Stimulated activated naive CD8-positive, alpha-beta T cell treated with anti-CD3 and anti-CD28 coated beads, Interleukin-15, Interleukin-2, amounts not matched to agents 100 ng/mL and 50 ng/mL, for 24 hours (primary cell): Measurements from ENCODE around the gene SLC35E2B.
A peak's percentile ranks its signal among the peaks of the same experiment; 100 is the strongest.
"Not testable (repeated sequence)": the region's sequence is repeated elsewhere in the genome, so short reads cannot be mapped to it uniquely, and the experiment has no call there.

Experiments
- H3K27ac Mint-ChIP-seq: one replicate; pipeline ENCODE4 v1.8.0; 2021; ENCODE audit warnings: mild to moderate bottlenecking, mixed read lengths
- H3K27me3 Mint-ChIP-seq: one replicate; pipeline ENCODE4 v1.8.0; 2021; ENCODE audit warnings: mixed read lengths
- H3K36me3 Mint-ChIP-seq: one replicate; pipeline ENCODE4 v1.8.0; 2021; ENCODE audit warnings: low read depth, mixed read lengths
- H3K4me1 Mint-ChIP-seq: one replicate; pipeline ENCODE4 v1.8.0; 2021; ENCODE audit warnings: low read depth, mixed read lengths
- H3K4me3 Mint-ChIP-seq: one replicate; pipeline ENCODE4 v1.8.0; 2021; ENCODE audit warnings: mild to moderate bottlenecking, mixed read lengths
- H3K9me3 Mint-ChIP-seq: one replicate; pipeline ENCODE4 v1.8.0; 2021; ENCODE audit warnings: mixed read lengths

The SLC35E2B gene

GRCh38 chr1:1670866-1671265 is 21.7 kb downstream of the SLC35E2B start:
- H3K27ac Mint-ChIP-seq, result peak overlapping the region; percentile 18
- peaks cover 41% of the 10 kb centered on the region for H3K36me3 Mint-ChIP-seq
- no peaks in the 10 kb centered on the region for H3K9me3 Mint-ChIP-seq
- H3K27me3 Mint-ChIP-seq, result no peaks in the 10 kb centered on the region
- peaks cover 17% of the 10 kb centered on the region for H3K4me1 Mint-ChIP-seq
- H3K4me3 Mint-ChIP-seq, result no peak overlapping the region

GRCh38 chr1:1669468-1670440 is 22.8 kb downstream of the SLC35E2B start:
- H3K36me3 Mint-ChIP-seq, result peaks cover 49% of the 10 kb centered on the region
- H3K27me3 Mint-ChIP-seq, result no peaks in the 10 kb centered on the region
- H3K4me1 Mint-ChIP-seq, result peaks cover 12% of the 10 kb centered on the region
- H3K4me3 Mint-ChIP-seq, result no peak overlapping the region
- no peaks in the 10 kb centered on the region for H3K9me3 Mint-ChIP-seq
- H3K27ac Mint-ChIP-seq, result no peak overlapping the region

GRCh38 chr1:1666526-1666925 is 26.1 kb downstream of the SLC35E2B start:
- peaks cover 35% of the 10 kb centered on the region for H3K36me3 Mint-ChIP-seq
- H3K4me3 Mint-ChIP-seq, result no peak overlapping the region
- H3K4me1 Mint-ChIP-seq, result peaks cover 3% of the 10 kb centered on the region
- H3K27ac Mint-ChIP-seq, result no peak overlapping the region
- H3K9me3 Mint-ChIP-seq, result no peaks in the 10 kb centered on the region
- H3K27me3 Mint-ChIP-seq, result no peaks in the 10 kb centered on the region

- Mint-ChIP-seq H3K4me3 (no peak overlapping the region), H3K36me3 (peaks cover 31% of the 10 kb centered on the region), H3K4me1 (peaks cover 7% of the 10 kb centered on the region), H3K27ac (no peak overlapping the region), H3K9me3 (no peaks in the 10 kb centered on the region), H3K27me3 (no peaks in the 10 kb centered on the region)
These were observed 26.8 kb downstream of the SLC35E2B start for GRCh38 chr1:1665815-1666251.

GRCh38 chr1:1664941-1665814 is 27.4 kb downstream of the SLC35E2B start:
- peak overlapping the region; percentile 74 for H3K27ac Mint-ChIP-seq
- no peak overlapping the region for H3K4me3 Mint-ChIP-seq
- H3K27me3 Mint-ChIP-seq, result no peaks in the 10 kb centered on the region
- peaks cover 31% of the 10 kb centered on the region for H3K36me3 Mint-ChIP-seq
- peaks cover 7% of the 10 kb centered on the region for H3K4me1 Mint-ChIP-seq
- H3K9me3 Mint-ChIP-seq, result no peaks in the 10 kb centered on the region

GRCh38 chr1:1664318-1664717 is 28.3 kb downstream of the SLC35E2B start:
- H3K36me3 Mint-ChIP-seq, result peaks cover 31% of the 10 kb centered on the region
- H3K9me3 Mint-ChIP-seq, H3K4me3 Mint-ChIP-seq, H3K4me1 Mint-ChIP-seq, H3K27me3 Mint-ChIP-seq, H3K27ac Mint-ChIP-seq: not testable (repeated sequence)

DNA sequence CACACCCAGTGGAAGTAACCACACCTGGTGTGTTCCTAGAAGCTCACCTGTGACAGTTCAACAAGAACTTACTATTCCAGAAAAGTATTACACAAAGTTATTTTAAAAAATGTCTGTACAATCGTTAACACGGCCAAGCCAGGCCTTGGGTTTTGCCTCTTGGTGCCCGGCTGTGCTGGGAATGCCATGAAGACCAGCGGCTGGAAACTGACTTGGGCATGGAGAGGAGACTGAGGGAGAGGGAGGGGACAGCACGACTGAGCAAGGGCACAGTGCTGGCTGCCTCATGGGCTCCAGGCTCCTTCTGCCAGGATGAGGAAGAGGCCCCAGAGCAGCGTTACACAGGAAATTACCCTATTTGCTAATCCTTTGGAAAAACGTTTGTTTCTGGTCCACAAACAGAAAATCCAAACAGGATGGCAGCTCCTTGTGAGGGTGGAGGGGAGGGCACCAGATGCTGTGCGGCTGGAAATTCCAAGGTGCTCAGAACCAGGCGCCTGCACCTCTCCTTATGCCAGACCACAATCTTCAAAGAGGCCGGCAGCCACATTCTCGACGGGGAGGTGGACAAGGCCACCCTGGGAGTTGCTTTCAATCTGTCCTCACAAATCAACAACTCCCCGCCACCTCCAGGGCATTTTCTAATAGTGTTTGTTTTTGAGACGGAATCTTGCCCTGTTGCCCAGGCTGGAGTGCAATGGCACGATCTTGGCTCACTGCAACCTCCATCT is 29.6 kb downstream of the SLC35E2B start:
- H3K9me3 Mint-ChIP-seq, H3K27me3 Mint-ChIP-seq, H3K27ac Mint-ChIP-seq, H3K4me3 Mint-ChIP-seq: not testable (repeated sequence)
- Mint-ChIP-seq H3K36me3 (peaks cover 27% of the 10 kb centered on the region), H3K4me1 (peaks cover 14% of the 10 kb centered on the region)

GRCh38 chr1:1662392-1662791 is 30.2 kb downstream of the SLC35E2B start:
- H3K27me3 Mint-ChIP-seq, H3K9me3 Mint-ChIP-seq, H3K4me3 Mint-ChIP-seq, H3K27ac Mint-ChIP-seq: not testable (repeated sequence)
- Mint-ChIP-seq H3K36me3 (peaks cover 23% of the 10 kb centered on the region), H3K4me1 (peaks cover 14% of the 10 kb centered on the region)

DNA sequence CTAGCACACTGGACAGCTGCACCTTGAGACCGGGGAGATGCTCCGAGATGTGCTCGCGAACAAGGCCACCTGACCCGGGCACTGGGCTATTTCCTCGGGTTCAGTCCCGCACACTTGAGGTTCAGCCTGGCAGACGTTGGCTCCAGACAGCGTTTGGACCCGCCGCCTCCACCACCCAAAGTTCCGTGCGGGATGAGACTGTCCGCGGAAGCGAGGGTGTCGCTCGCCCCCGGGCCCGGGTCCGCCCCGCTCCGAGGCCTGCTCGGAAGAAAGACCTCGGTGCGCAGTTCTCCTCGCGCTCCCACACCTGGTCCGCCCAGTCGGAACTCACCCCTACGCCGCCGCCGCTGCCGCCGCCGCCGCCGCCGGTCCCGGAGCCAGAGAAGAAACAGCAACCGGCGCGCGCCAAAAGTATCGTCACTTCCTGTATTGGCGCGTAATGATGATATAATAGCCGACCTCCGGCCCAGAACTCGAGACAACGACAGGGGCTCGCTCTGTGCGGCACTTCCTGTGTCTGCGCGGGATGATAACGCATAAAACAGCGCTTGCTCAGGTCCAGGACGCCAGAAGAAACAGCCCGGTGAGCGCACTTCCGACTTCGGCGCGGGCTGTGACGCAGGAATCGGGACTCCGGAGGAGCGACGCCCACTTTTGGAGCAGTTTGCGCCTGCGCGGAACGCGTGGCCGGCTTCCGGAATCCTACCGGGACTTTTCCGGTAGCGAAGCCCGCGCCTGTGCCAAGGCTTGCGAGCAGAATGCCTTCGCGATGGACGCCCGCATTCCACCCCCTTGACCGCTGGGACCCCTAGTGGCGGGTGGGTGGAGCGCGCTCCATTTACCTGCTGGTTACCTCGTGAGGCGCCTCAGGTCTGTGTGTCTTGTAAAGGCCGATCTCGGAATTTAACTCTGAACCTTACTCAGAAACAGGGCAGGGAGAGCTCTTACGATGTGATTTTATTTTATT is 33.7 kb downstream of the SLC35E2B start, which contains the start of gene CDK11B:
Gene CDK11B (minus strand): TSS at position 422 of the 967 bp plus-strand sequence. CDS start 1,519 bp downstream, outside the sequence.
- not testable (repeated sequence) for H3K27me3 Mint-ChIP-seq, H3K9me3 Mint-ChIP-seq
- peaks cover 21% of the 10 kb centered on the region for H3K36me3 Mint-ChIP-seq
- H3K4me3 Mint-ChIP-seq, result peak within 1 kb of the TSS; percentile 93
- peak within 1 kb of the TSS; percentile 100 for H3K27ac Mint-ChIP-seq
- H3K4me1 Mint-ChIP-seq, result peaks cover 17% of the 10 kb centered on the region

- H3K4me1 Mint-ChIP-seq, result not testable (repeated sequence)
These were observed 44.3 kb downstream of the SLC35E2B start for GRCh38 chr1:1648265-1648664.

DNA sequence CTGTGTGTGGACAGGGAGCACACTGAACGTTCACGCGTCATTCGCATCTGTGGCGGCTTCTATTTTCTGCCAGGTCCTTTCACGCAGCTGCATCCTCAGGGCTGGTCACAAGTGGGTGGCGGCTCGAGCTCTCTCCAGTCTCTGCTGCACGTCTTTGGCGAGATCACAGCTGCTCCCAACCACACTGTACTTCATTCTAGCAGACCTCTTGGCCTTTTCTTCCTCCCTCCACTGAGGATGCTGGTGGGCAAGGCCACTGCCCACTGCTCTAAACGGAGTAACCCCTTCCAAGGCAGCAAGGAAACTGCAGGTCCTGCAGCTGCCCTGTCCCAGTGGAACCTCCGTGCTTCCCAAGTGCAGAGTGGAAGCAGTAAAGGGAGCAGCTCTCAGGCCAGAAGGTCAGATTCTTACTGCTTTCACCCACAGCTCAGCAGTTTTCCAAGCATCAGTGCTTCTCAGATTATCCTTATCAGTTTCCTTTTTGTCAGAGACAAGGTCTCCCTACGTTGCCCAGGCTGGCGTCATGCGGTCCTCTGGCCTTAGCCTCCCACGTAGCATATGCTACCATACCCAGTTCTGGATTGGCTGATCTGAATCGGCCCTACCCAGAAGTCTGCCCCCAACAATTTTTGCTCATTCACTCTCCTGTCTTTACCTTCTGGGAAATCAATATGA is 44.9 kb downstream of the SLC35E2B start:
- H3K9me3 Mint-ChIP-seq, H3K4me1 Mint-ChIP-seq, H3K27ac Mint-ChIP-seq, H3K27me3 Mint-ChIP-seq, H3K4me3 Mint-ChIP-seq: not testable (repeated sequence)
- peaks cover 60% of the 10 kb centered on the region for H3K36me3 Mint-ChIP-seq

More at GRCh38 chr1:1648265-1648664, 44.3 kb downstream of the SLC35E2B start:
- not testable (repeated sequence) for H3K27me3 Mint-ChIP-seq, H3K4me3 Mint-ChIP-seq, H3K9me3 Mint-ChIP-seq, H3K27ac Mint-ChIP-seq
- peaks cover 62% of the 10 kb centered on the region for H3K36me3 Mint-ChIP-seq

- H3K36me3 Mint-ChIP-seq, result peaks cover 46% of the 10 kb centered on the region
- not testable (repeated sequence) for H3K27ac Mint-ChIP-seq, H3K4me3 Mint-ChIP-seq, H3K4me1 Mint-ChIP-seq, H3K9me3 Mint-ChIP-seq, H3K27me3 Mint-ChIP-seq
These were observed 46.3 kb downstream of the SLC35E2B start for GRCh38 chr1:1646326-1646725.

DNA sequence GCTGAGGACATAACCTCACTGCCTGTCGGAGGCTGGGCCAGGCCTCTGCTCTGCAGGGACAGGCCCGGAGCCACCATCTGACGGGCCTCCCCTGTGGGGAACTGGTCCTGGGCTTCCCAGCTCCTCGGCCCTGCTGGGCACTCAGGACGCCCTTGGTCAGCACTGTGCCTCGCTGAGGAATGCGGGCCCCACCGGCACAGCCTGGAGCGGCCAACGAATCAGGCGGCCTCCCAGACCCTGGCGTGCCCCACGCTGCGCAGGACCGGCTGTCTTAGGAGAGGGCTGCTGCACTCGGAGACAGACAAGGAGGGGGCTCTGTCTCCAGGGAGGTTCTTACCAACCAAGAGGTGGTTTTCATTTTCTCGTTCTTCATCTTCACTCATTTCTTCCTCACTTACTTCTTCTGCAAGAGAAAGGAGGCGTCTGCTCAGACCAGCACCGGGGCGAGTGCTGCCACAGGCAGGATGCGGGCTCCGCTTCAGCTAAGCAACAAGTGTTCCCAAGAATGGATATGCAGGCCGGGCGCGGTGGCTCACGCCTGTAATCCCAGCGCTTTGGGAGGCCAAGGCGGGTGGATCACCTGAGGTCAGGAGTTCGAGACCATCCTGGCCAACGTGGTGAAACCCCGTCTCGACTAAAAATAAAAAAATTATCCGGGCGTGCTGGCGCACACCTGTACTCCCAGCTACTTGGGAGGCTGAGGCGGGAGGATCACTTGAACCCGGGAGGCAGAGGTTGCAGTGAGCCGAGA is 51.7 kb downstream of the SLC35E2B start:
- H3K27me3 Mint-ChIP-seq, H3K27ac Mint-ChIP-seq, H3K4me3 Mint-ChIP-seq, H3K36me3 Mint-ChIP-seq, H3K9me3 Mint-ChIP-seq, H3K4me1 Mint-ChIP-seq: not testable (repeated sequence)
